ENCODE results near the gene ZBTB4. TPM values are rescaled to one million over a fixed set of nuclear protein-coding genes. Genes with fewer than 3 reads are reported as not detected.

ZBTB4 gene, protein sequence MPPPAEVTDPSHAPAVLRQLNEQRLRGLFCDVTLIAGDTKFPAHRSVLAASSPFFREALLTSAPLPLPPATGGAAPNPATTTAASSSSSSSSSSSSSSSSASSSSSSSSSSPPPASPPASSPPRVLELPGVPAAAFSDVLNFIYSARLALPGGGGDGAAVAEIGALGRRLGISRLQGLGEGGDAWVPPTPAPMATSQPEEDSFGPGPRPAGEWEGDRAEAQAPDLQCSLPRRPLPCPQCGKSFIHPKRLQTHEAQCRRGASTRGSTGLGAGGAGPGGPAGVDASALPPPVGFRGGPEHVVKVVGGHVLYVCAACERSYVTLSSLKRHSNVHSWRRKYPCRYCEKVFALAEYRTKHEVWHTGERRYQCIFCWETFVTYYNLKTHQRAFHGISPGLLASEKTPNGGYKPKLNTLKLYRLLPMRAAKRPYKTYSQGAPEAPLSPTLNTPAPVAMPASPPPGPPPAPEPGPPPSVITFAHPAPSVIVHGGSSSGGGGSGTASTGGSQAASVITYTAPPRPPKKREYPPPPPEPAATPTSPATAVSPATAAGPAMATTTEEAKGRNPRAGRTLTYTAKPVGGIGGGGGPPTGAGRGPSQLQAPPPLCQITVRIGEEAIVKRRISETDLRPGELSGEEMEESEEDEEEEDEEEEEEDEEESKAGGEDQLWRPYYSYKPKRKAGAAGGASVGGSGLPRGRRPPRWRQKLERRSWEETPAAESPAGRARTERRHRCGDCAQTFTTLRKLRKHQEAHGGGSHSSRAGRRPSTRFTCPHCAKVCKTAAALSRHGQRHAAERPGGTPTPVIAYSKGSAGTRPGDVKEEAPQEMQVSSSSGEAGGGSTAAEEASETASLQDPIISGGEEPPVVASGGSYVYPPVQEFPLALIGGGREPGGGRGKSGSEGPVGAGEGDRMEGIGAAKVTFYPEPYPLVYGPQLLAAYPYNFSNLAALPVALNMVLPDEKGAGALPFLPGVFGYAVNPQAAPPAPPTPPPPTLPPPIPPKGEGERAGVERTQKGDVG
- total RNA-seq (2022) (15.5 and 16.5 TPM in 2 replicates), Bru-seq, nascent RNA (percentile 65 among the genes with signal in this experiment), BruChase-seq, experiment 1, labeled RNA remaining after a 2-hour chase (percentile 78 among the genes with signal in this experiment), BruChase-seq, experiment 2, labeled RNA remaining after a 6-hour chase (percentile 78 among the genes with signal in this experiment)
- long read RNA-seq, full-length matches to known transcripts: 2 of 15 reads
- long read RNA-seq, partial matches to known transcripts: 0 of 15 reads
- long read RNA-seq, other reads (novel, unspliced or antisense): 13 of 15 reads

DNA sequence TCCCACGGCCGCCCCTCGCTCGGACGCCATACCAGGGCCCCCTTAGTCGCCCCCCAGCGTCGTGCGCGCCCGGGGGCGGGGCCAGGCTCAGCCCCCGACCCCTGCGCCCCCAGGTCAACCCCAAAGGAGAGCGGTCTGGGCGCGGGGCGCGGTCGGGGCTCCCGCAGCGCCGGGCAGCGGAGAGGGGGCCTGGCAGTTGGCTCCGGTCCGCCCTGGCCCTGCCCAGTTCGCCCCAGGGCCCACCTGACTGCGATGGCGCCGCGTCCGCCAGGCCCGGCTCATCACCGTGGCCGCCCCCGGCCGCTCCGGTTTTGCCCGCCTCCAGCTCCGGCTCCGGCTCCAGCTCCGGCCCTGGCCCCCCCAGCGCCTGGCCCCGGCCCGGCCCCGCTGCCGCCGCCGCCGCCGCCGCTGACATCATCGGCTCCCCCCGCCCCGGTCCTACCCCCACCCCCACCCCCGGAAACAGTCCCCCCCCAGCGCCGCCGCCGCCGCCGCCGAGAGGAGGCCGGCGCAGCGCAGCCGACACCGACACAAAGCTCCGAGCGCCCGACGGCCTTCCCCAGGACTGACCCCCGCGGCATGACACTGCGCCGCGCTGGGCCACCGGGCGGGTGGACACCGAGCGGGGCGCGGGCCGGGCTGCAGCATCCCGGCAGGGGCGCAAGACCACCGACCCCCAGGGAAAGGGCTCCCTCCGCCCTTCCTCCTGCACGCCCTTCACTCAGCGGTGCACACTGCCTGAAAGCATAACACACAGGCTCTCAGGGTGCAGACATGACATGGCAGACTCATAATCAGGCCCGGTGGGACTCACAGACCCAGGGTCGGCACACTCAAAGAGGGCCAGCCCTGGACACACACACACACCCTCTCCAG, at the start of gene ZBTB4:
ZBTB4 (minus strand) TSS at position 419 of the 876 bp plus-strand sequence. CDS start 12,830 bp downstream, outside the sequence.
- TF ChIP-seq, protein P1, sequence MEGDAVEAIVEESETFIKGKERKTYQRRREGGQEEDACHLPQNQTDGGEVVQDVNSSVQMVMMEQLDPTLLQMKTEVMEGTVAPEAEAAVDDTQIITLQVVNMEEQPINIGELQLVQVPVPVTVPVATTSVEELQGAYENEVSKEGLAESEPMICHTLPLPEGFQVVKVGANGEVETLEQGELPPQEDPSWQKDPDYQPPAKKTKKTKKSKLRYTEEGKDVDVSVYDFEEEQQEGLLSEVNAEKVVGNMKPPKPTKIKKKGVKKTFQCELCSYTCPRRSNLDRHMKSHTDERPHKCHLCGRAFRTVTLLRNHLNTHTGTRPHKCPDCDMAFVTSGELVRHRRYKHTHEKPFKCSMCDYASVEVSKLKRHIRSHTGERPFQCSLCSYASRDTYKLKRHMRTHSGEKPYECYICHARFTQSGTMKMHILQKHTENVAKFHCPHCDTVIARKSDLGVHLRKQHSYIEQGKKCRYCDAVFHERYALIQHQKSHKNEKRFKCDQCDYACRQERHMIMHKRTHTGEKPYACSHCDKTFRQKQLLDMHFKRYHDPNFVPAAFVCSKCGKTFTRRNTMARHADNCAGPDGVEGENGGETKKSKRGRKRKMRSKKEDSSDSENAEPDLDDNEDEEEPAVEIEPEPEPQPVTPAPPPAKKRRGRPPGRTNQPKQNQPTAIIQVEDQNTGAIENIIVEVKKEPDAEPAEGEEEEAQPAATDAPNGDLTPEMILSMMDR (IDR thresholded peaks at IDR 0.05; ENCODE audit: insufficient read depth in 1 of 2, low read depth in 1 of 2, low read length in 1 of 2, severe bottlenecking in 1 of 2, unreplicated experiment in 1 of 2): no peak
- Mint-ChIP-seq H3K4me3 (ENCODE audit: unreplicated experiment) (peak within 1 kb of the TSS; percentile 86), H3K27me3 (ENCODE audit: insufficient read depth, unreplicated experiment) (no peaks in the 10 kb centered on the region), H3K9me3 (ENCODE audit: unreplicated experiment) (no peaks in the 10 kb centered on the region), H3K36me3 (ENCODE audit: insufficient read depth, unreplicated experiment) (peaks cover 37% of the 10 kb centered on the region), H3K4me1 (ENCODE audit: low read depth, unreplicated experiment) (peaks cover 35% of the 10 kb centered on the region), H3K27ac (ENCODE audit: unreplicated experiment) (peak within 1 kb of the TSS; percentile 96)
- intact Hi-C loops (cut with micrococcal nuclease; ENCODE audit: unreplicated experiment): loop anchor here (2.0 to 5.0 kb wide), 4 partner anchors 25 to 172 kb away; partner anchors contain the start of genes EIF5A and KCTD11
- H3K9me3 ChIP-seq: no peaks in the 10 kb centered on the region
- DNase-seq: peak; percentile 54 to 70
- H3K27me3 ChIP-seq (replicated peaks; ENCODE audit: control insufficient read depth, insufficient read depth, low read length): no peaks in the 10 kb centered on the region
- no TSS peak for BruUV-seq (replicated peaks)
- peak within 1 kb of the TSS; percentile 69 for H3K4me3 ChIP-seq (ENCODE audit: low read depth, low read length)
- H3K36me3 ChIP-seq (ENCODE audit: control insufficient read depth, insufficient read depth, low read length): no peaks in the 10 kb centered on the region
- CTCF ChIA-PET: interaction anchor here (0.6 kb wide), 1 partner anchor 42 kb away, joined by 3 read pairs; no protein-coding TSS in a partner anchor
- POLR2A ChIA-PET: interaction anchor here (0.5 to 1.4 kb wide), 6 partner anchors 34 to 94 kb away, joined by 3 to 6 read pairs (median 3); partner anchors contain the start of gene SPEM2
- peaks cover 23% of the 10 kb centered on the region for H3K4me1 ChIP-seq

DNA sequence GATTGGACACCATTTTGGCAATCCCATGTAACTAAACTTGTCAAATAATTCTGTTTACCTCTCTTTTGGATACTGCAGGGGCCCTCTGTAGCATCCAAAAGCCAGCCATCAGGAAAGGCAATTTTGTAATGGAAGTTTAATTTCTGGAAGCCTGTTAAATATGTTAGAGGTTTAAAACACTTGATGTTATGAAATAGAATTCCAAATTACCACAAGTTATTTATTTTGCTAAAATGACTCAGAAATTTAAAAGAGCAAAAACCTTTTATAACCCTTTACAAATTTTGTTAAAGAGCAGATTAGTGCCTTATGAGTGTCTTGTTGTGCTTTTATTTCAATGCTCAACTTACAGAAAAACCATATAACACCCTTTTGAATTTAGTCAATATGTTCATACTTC, 49.4 kb upstream of the ZBTB4 start:
- Histone ChIP-seq H3K4me1 (no peaks in the 10 kb centered on the region), H3K9me3 (no peaks in the 10 kb centered on the region), H3K36me3 (ENCODE audit: control insufficient read depth, insufficient read depth, low read length) (no peaks in the 10 kb centered on the region), H3K4me3 (ENCODE audit: low read depth, low read length) (no peak overlapping the region), H3K27me3 (replicated peaks; ENCODE audit: control insufficient read depth, insufficient read depth, low read length) (no peaks in the 10 kb centered on the region)
- CTCF ChIA-PET: no interaction called here
- DNase-seq: no peak
- H3K27ac Mint-ChIP-seq (ENCODE audit: unreplicated experiment): no peak overlapping the region
- POLR2A ChIA-PET: no interaction called here
- peaks cover 10% of the 10 kb centered on the region for H3K9me3 Mint-ChIP-seq (ENCODE audit: unreplicated experiment)
- no peak overlapping the region for H3K4me3 Mint-ChIP-seq (ENCODE audit: unreplicated experiment)
- H3K36me3 Mint-ChIP-seq (ENCODE audit: insufficient read depth, unreplicated experiment): no peaks in the 10 kb centered on the region
- intact Hi-C loops (cut with micrococcal nuclease; ENCODE audit: unreplicated experiment): no loop called here
- TF ChIP-seq, protein P1 (IDR thresholded peaks at IDR 0.05; ENCODE audit: insufficient read depth in 1 of 2, low read depth in 1 of 2, low read length in 1 of 2, severe bottlenecking in 1 of 2, unreplicated experiment in 1 of 2): no peak
- H3K4me1 Mint-ChIP-seq (ENCODE audit: low read depth, unreplicated experiment): no peaks in the 10 kb centered on the region
- BruUV-seq (replicated peaks): no TSS peak
- no peaks in the 10 kb centered on the region for H3K27me3 Mint-ChIP-seq (ENCODE audit: insufficient read depth, unreplicated experiment)
